HG03175 (cell line): Measurements from ENCODE around the gene RPS6KA2.

ENCODE experiments used
- ATAC-seq: cut with Tn5 transposase; IDR thresholded peaks from one replicate; pipeline ENCODE4 v1.9.1; 2021; ENCODE audit warnings: mild to moderate bottlenecking, moderate library complexity; ENCODE audit not compliant: unreplicated experiment

The RPS6KA2 gene

GRCh38 chr6:166616261-166617238 lies 10.5 kb downstream of the RPS6KA2 start:
- no peak for ATAC-seq

- no peak for ATAC-seq
Measured at GRCh38 chr6:166615059-166615770, 11.8 kb downstream of the RPS6KA2 start.

- ATAC-seq: no peak
Measured at GRCh38 chr6:166614589-166614988, 12.5 kb downstream of the RPS6KA2 start.

- ATAC-seq: no peak
Measured at GRCh38 chr6:166614171-166614583, 12.9 kb downstream of the RPS6KA2 start.

- ATAC-seq: no peak
Measured at GRCh38 chr6:166613027-166613426, 14.0 kb downstream of the RPS6KA2 start.

- no peak for ATAC-seq
Measured at GRCh38 chr6:166612471-166612881, 14.6 kb downstream of the RPS6KA2 start.

- no peak for ATAC-seq
Measured at GRCh38 chr6:166611631-166612030, 15.4 kb downstream of the RPS6KA2 start.

GRCh38 chr6:166610069-166610468 lies 17.0 kb downstream of the RPS6KA2 start:
- ATAC-seq: no peak

GRCh38 chr6:166608774-166609173 lies 18.3 kb downstream of the RPS6KA2 start:
- ATAC-seq: no peak

- no peak for ATAC-seq
Measured at GRCh38 chr6:166605752-166606151, 21.3 kb downstream of the RPS6KA2 start.

GRCh38 chr6:166604911-166605310 lies 22.1 kb downstream of the RPS6KA2 start:
- ATAC-seq: no peak

- ATAC-seq: no peak
Measured at GRCh38 chr6:166604328-166604727, 22.7 kb downstream of the RPS6KA2 start.

GRCh38 chr6:166603043-166603690 lies 23.9 kb downstream of the RPS6KA2 start:
- no peak for ATAC-seq

- no peak for ATAC-seq
Measured at GRCh38 chr6:166601956-166602355, 25.1 kb downstream of the RPS6KA2 start.

GRCh38 chr6:166600931-166601330 lies 26.1 kb downstream of the RPS6KA2 start:
- ATAC-seq: no peak

GRCh38 chr6:166599205-166599604 lies 27.8 kb downstream of the RPS6KA2 start:
- ATAC-seq: no peak

GRCh38 chr6:166598441-166599138 lies 28.5 kb downstream of the RPS6KA2 start:
- ATAC-seq: no peak

GRCh38 chr6:166597711-166598440 lies 29.2 kb downstream of the RPS6KA2 start:
- no peak for ATAC-seq

GRCh38 chr6:166596776-166597507 lies 30.1 kb downstream of the RPS6KA2 start:
- no peak for ATAC-seq
